K562 (cell line): ENCODE data around the gene CMIP. TPM values are rescaled to one million over a fixed set of nuclear protein-coding genes. Genes with fewer than 3 reads are reported as not detected.

ENCODE experiments used
- ARID1B ChIP-seq: fragments of 450-650 bp; IDR thresholded peaks from 2 replicates; pipeline ENCODE4 v1.6.1; 2016; ENCODE audit warnings: antibody characterized with exemption, mild to moderate bottlenecking, inconsistent platforms
- CHD2 ChIP-seq: IDR thresholded peaks from 2 replicates; pipeline ENCODE4 v1.6.1; 2011; ENCODE audit warnings: low read depth, low read length
- EP300 ChIP-seq: IDR thresholded peaks from 2 replicates; pipeline ENCODE4 v1.6.1; 2012; ENCODE audit warnings: low read length, improper control_type of control experiment
- L3MBTL2 ChIP-seq: fragments of 450-650 bp; IDR thresholded peaks from 2 replicates; pipeline ENCODE4 v1.6.1; 2016; ENCODE audit warnings: mild to moderate bottlenecking, moderate library complexity
- RBBP5 ChIP-seq: fragments of 200-600 bp; sonication (generic); IDR thresholded peaks from 2 replicates; pipeline ENCODE4 v1.6.1; 2012; ENCODE audit warnings: borderline replicate concordance, mild to moderate bottlenecking, low read length, control low read depth, inconsistent platforms; ENCODE audit not compliant: insufficient read depth, poor library complexity, severe bottlenecking
- ZNF280A ChIP-seq: fragments of 450-650 bp; IDR thresholded peaks from 2 replicates; pipeline ENCODE4 v1.6.1; 2018; ENCODE audit warnings: mild to moderate bottlenecking, low read depth; ENCODE audit not compliant: partially characterized antibody
- ZNF354B ChIP-seq: fragments of 250-450 bp; sonication (Bioruptor Pico); IDR thresholded peaks from 2 replicates; pipeline ENCODE4 v1.4.0; 2020
- ZNF707 ChIP-seq: fragments of 250-450 bp; sonication (Bioruptor Pico); conservative IDR thresholded peaks from 2 replicates; pipeline ENCODE4 v1.8.0; 2022; ENCODE audit warnings: inconsistent platforms, mild to moderate bottlenecking, moderate library complexity
- ZNF764 ChIP-seq: fragments of 250-450 bp; sonication (Bioruptor Pico); IDR thresholded peaks from 2 replicates; pipeline ENCODE4 v1.4.0; 2020; ENCODE audit warnings: low read depth, mild to moderate bottlenecking, moderate library complexity
- polyA plus RNA-seq, 8 experiments: library from polyadenylated mRNA; depleted of rRNA in 4 of 8; stranded (reverse) in 5 of 8; unstranded in 3 of 8; fragments of >200 nt; fragmentation: Nextera tagmentation in 2 of 8; fragmentation: Illumina TruSeq in 1 of 8; extraction: Ambion mirVana in 2 of 8; extraction: Trizol in 1 of 8; gene quantifications; 2 replicates each; pipeline versions ENCODE4 v1.2.1 to v1.2.3, GENCODE V29; 2011 to 2014; ENCODE audit warnings: inconsistent platforms in 1 of 8, missing spikeins in 1 of 8
- total RNA-seq, 7 experiments: library from RNA; depleted of rRNA in 6 of 7; stranded (reverse); fragments of >200 nt in 6 of 7; fragmentation: Illumina TruSeq in 2 of 7; extraction: Trizol in 2 of 7; gene quantifications; 2 replicates each; pipeline versions ENCODE4 v1.2.1 to v1.2.3, GENCODE V29; 2011 to 2021; ENCODE audit warnings: low replicate concordance in 1 of 7
- TF ChIP-seq, protein P1 (sequence below): conservative IDR thresholded peaks from 2 replicates; pipeline ENCODE4 v1.6.1; 2011; ENCODE audit warnings: low read depth, mild to moderate bottlenecking, low read length; ENCODE audit not compliant: control insufficient read depth
- TF ChIP-seq, protein P2 (sequence below), 2 experiments: fragments of 200-800 bp in 1 of 2; sonication (Bioruptor generic) in 1 of 2; sonication (generic) in 1 of 2; formaldehyde crosslinking in 1 of 2; IDR thresholded peaks in 1 of 2; conservative IDR thresholded peaks in 1 of 2; 2 replicates each; pipeline versions ENCODE4 v1.5.0 to v1.6.1; 2016 to 2020; ENCODE audit warnings: missing compliant biosample characterization in 1 of 2, missing genetic modification characterization in 1 of 2, missing genetic modification reagents in 1 of 2
- TF ChIP-seq, protein P3 (sequence below): sonication (generic); formaldehyde crosslinking; IDR thresholded peaks from 2 replicates; pipeline ENCODE4 v1.8.1; 2023; ENCODE audit warnings: mild to moderate bottlenecking, missing genetic modification reagents
- TF ChIP-seq, protein P4 (sequence below): fragments of 250-450 bp; sonication (Bioruptor Pico); IDR thresholded peaks from 2 replicates; pipeline ENCODE4 v1.8.0; 2022; ENCODE audit warnings: inconsistent platforms
- TF ChIP-seq, protein P5 (sequence below): sonication (generic); formaldehyde crosslinking; IDR thresholded peaks from 2 replicates; pipeline ENCODE4 v1.8.1; 2022; ENCODE audit warnings: missing genetic modification reagents

Gene CMIP
- total and polyA plus RNA-seq, 9 of the 15 experiments (the other 6 are each of a cell fraction or from before 2014, with no cell fraction given) = 0.94 to 82.5 (median 10.3) TPM

DNA sequence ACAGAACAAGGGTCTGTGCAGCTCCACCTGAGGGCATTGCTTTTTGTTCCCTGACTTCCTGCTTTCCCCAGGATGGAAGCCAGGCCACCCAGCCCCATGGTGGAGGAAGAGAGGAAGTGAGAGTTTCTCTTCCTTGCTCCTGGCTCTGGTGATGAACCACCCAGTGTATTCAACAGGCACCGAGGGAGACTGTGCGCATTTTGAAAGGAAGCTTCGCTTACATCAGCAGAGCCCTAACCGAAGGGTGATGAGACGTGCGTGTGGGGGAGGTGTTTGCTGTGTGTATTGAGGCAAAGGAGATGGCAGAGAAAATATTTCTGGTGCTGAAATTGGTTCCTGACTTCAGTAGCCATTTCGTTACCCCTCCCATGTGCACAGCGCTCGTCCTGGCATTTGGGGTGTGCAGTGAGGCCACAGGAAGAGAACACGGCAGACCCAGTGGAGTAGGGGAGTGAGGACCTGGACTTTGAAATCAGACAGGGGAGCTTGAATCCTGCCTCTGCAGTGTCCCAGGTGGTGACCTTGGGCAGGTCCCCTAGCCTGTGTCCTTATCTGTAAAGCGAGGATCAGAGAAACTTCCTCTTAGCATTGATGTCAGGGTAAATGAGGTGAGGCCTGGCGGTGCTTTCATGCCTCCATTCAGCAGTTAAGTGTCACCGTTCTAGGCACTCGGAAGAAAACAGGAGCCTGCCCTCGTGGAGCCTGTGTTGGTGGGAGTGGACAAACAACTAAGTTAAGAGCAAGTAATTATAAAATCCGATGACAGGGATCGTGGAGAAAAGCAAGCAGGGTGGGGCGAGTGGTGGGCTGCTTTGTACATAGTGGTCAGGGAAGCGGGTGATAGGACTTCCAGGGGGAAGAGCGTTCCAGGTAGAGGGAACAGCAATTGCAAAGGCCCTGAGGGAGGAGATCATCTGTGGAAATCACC lies 7.4 kb downstream of the CMIP start (continued):
- TF ChIP-seq ZNF280A (no peak), ARID1B (peak; percentile 72), ZNF354B (CRISPR knock-in tag) (no peak), CHD2 (no peak), EP300 (no peak; the same call in 1 of the 2 replicates), RBBP5 (peak; percentile 69), ZNF707 (CRISPR knock-in tag) (no peak), ZNF764 (CRISPR knock-in tag) (no peak), L3MBTL2 (peak; percentile 53; the same call in 1 of the 2 replicates)
- TF ChIP-seq, protein P1, sequence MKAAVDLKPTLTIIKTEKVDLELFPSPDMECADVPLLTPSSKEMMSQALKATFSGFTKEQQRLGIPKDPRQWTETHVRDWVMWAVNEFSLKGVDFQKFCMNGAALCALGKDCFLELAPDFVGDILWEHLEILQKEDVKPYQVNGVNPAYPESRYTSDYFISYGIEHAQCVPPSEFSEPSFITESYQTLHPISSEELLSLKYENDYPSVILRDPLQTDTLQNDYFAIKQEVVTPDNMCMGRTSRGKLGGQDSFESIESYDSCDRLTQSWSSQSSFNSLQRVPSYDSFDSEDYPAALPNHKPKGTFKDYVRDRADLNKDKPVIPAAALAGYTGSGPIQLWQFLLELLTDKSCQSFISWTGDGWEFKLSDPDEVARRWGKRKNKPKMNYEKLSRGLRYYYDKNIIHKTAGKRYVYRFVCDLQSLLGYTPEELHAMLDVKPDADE = no peak
- TF ChIP-seq, protein P2, sequence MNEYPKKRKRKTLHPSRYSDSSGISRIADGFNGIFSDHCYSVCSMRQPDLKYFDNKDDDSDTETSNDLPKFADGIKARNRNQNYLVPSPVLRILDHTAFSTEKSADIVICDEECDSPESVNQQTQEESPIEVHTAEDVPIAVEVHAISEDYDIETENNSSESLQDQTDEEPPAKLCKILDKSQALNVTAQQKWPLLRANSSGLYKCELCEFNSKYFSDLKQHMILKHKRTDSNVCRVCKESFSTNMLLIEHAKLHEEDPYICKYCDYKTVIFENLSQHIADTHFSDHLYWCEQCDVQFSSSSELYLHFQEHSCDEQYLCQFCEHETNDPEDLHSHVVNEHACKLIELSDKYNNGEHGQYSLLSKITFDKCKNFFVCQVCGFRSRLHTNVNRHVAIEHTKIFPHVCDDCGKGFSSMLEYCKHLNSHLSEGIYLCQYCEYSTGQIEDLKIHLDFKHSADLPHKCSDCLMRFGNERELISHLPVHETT (CRISPR knock-in tag; conservative IDR thresholded peaks at IDR 0.05 in 1 of 2, IDR thresholded peaks at IDR 0.05 in 1 of 2) = peak in 1 of 2 experiments; percentile 65; a peak in 2 of 4 replicates
- TF ChIP-seq, protein P3, sequence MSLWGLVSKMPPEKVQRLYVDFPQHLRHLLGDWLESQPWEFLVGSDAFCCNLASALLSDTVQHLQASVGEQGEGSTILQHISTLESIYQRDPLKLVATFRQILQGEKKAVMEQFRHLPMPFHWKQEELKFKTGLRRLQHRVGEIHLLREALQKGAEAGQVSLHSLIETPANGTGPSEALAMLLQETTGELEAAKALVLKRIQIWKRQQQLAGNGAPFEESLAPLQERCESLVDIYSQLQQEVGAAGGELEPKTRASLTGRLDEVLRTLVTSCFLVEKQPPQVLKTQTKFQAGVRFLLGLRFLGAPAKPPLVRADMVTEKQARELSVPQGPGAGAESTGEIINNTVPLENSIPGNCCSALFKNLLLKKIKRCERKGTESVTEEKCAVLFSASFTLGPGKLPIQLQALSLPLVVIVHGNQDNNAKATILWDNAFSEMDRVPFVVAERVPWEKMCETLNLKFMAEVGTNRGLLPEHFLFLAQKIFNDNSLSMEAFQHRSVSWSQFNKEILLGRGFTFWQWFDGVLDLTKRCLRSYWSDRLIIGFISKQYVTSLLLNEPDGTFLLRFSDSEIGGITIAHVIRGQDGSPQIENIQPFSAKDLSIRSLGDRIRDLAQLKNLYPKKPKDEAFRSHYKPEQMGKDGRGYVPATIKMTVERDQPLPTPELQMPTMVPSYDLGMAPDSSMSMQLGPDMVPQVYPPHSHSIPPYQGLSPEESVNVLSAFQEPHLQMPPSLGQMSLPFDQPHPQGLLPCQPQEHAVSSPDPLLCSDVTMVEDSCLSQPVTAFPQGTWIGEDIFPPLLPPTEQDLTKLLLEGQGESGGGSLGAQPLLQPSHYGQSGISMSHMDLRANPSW (CRISPR knock-in tag) = no peak
- TF ChIP-seq, protein P4, sequence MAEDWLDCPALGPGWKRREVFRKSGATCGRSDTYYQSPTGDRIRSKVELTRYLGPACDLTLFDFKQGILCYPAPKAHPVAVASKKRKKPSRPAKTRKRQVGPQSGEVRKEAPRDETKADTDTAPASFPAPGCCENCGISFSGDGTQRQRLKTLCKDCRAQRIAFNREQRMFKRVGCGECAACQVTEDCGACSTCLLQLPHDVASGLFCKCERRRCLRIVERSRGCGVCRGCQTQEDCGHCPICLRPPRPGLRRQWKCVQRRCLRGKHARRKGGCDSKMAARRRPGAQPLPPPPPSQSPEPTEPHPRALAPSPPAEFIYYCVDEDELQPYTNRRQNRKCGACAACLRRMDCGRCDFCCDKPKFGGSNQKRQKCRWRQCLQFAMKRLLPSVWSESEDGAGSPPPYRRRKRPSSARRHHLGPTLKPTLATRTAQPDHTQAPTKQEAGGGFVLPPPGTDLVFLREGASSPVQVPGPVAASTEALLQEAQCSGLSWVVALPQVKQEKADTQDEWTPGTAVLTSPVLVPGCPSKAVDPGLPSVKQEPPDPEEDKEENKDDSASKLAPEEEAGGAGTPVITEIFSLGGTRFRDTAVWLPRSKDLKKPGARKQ (CRISPR knock-in tag) = 0 out of 2 replicates have a peak, but pooled peaks have one; percentile 46
- TF ChIP-seq, protein P5, sequence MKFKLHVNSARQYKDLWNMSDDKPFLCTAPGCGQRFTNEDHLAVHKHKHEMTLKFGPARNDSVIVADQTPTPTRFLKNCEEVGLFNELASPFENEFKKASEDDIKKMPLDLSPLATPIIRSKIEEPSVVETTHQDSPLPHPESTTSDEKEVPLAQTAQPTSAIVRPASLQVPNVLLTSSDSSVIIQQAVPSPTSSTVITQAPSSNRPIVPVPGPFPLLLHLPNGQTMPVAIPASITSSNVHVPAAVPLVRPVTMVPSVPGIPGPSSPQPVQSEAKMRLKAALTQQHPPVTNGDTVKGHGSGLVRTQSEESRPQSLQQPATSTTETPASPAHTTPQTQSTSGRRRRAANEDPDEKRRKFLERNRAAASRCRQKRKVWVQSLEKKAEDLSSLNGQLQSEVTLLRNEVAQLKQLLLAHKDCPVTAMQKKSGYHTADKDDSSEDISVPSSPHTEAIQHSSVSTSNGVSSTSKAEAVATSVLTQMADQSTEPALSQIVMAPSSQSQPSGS = no peak
